ENCODE data around the gene CCDC184. TPM values are rescaled to one million over a fixed set of nuclear protein-coding genes. Genes with fewer than 3 reads are reported as not detected.

CCDC184 gene
- total RNA-seq, 1 donor from 2014 or later = 1.7 TPM

DNA sequence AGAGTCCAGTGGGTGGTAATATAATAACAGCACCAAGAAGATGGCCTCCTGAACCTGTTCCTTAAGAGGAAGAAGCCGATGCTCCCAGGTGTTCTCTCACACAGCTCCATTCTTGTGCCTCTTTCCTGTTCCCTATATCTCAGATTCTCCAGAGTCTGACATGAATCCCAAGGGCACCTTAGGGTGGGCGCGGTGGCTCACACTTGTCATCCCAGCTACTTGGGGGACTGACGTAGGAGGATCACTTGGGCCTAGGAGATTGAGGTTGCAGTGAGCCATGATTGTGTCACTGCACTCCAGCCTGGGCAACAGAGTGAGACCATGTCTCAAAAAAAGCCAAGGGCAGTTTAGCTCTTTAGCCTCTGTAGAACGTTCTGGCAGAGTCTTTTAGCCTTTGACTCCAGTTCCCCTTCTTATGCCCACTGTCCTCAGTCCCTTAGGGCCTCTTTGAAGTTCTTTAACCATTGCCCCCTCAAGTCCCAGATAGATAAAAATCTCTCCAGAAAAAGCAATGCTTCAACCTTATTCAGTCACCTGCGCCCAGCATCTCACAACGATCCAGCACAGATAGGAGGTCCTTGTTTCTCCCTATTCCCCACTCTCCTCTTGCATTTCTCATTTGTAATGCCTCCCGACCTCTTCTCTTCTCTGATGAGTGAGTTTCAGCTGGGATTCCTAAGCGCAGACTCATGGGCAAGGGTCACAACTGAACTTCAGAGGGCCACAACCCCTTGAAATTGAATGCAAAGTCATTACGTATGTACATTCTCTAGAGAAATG lies 4.7 kb downstream of the CCDC184 start:
- DNase-seq (ENCODE audit: low spot score in 2 of 2, unreplicated experiment in 2 of 2) = no peak

DNA sequence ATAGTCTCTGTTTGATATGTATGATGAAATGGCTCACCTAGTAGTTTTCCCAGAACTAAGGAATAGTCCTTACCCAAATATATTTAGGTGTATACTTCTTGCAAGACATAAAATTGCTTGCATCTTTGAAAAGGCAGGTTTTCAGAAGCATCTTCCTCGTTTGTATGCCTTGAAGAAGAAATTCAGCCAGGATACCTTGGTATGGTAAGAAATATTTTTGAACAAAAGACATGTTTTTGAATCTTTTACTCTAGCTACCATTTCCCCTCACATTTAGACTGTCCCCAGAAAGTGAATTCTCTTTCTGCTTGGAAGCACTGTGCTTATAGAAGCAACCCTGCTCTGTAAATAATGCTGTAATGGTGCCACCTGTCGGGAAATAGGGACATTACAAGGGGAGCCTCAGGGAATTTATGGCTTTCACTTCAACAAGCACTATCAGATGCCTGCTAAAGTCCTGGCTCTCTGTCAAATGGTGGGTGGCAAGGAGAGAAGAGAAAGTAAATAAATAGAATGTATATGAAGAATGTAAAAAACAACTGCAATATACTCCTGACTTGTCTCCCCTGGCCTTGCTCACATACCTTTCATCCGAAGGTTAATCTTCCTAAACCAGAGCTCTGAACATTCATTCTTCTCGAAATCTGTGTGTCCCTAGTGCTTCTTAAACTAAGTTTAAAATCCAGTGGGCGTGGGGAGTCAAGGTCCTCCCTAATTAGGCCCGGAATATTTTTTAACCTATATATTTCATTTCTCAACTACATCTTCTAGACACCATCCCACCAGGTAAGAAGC lies 6.1 kb downstream of the CCDC184 start:
- no peaks in the 10 kb centered on the region for H3K9me3 Mint-ChIP-seq

More for the DNA sequence above, 4.7 kb downstream of the CCDC184 start:
- H3K27me3 Mint-ChIP-seq (ENCODE audit: low read depth) = peaks cover 48% of the 10 kb centered on the region
- no peaks in the 10 kb centered on the region for H3K36me3 Mint-ChIP-seq
- no peak overlapping the region for H3K27ac Mint-ChIP-seq
- H3K4me3 Mint-ChIP-seq = no peak overlapping the region
- no peak for TF ChIP-seq CTCF (IDR thresholded peaks at IDR 0.05; ENCODE audit: unreplicated experiment)
- peaks cover 49% of the 10 kb centered on the region for H3K4me1 Mint-ChIP-seq
- no peaks in the 10 kb centered on the region for H3K9me3 Mint-ChIP-seq

GRCh38 chr12:48191096-48191495 lies 7.7 kb downstream of the CCDC184 start:
- Mint-ChIP-seq H3K9me3 (no peaks in the 10 kb centered on the region), H3K27ac (peak overlapping the region; percentile 18), H3K4me1 (peaks cover 55% of the 10 kb centered on the region), H3K36me3 (no peaks in the 10 kb centered on the region), H3K27me3 (ENCODE audit: low read depth) (peaks cover 21% of the 10 kb centered on the region), H3K4me3 (no peak overlapping the region)
- TF ChIP-seq CTCF (IDR thresholded peaks at IDR 0.05; ENCODE audit: unreplicated experiment) = no peak
- DNase-seq (ENCODE audit: low spot score in 2 of 2, unreplicated experiment in 2 of 2) = no peak

More for the DNA sequence above, 6.1 kb downstream of the CCDC184 start:
- peaks cover 54% of the 10 kb centered on the region for H3K4me1 Mint-ChIP-seq
- DNase-seq (ENCODE audit: low spot score in 2 of 2, unreplicated experiment in 2 of 2) = peak in 1 of 2 experiments; percentile 81
- peak overlapping the region; percentile 22 for H3K27ac Mint-ChIP-seq
- no peak overlapping the region for H3K4me3 Mint-ChIP-seq
- TF ChIP-seq CTCF (IDR thresholded peaks at IDR 0.05; ENCODE audit: unreplicated experiment) = peak; percentile 88
- H3K36me3 Mint-ChIP-seq = no peaks in the 10 kb centered on the region
- peaks cover 37% of the 10 kb centered on the region for H3K27me3 Mint-ChIP-seq (ENCODE audit: low read depth)

DNA sequence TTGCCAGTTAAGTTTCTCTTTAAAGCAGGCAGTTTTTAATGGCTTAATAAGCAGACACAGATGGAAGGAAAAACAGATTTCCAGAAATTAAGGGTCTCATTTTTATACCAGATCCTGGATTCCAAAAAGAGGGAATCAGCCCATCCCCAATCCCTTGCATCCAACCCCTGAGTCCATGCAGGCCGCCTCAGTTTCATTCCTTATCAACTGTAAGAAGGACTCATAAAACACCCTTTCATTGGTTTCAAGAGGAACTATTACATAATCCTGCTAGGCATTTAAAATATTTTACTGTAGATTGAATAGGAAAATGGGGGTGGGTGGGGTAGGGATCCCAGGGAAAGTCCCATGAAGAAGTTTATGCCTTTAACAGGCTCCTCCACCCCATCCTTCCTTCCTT lies 9.4 kb downstream of the CCDC184 start:
- TF ChIP-seq CTCF (IDR thresholded peaks at IDR 0.05; ENCODE audit: unreplicated experiment) = no peak
- Mint-ChIP-seq H3K27me3 (ENCODE audit: low read depth) (peaks cover 6% of the 10 kb centered on the region), H3K27ac (peak overlapping the region; percentile 64), H3K4me3 (no peak overlapping the region), H3K9me3 (no peaks in the 10 kb centered on the region), H3K4me1 (peaks cover 63% of the 10 kb centered on the region), H3K36me3 (no peaks in the 10 kb centered on the region)
- no peak for DNase-seq (ENCODE audit: low spot score in 2 of 2, unreplicated experiment in 2 of 2)

GRCh38 chr12:48193623-48194022 lies 10.2 kb downstream of the CCDC184 start:
- peak overlapping the region; percentile 92 for H3K27ac Mint-ChIP-seq
- no peak overlapping the region for H3K4me3 Mint-ChIP-seq
- DNase-seq (ENCODE audit: low spot score in 2 of 2, unreplicated experiment in 2 of 2) = no peak
- H3K9me3 Mint-ChIP-seq = no peaks in the 10 kb centered on the region
- no peak for TF ChIP-seq CTCF (IDR thresholded peaks at IDR 0.05; ENCODE audit: unreplicated experiment)
- no peaks in the 10 kb centered on the region for H3K36me3 Mint-ChIP-seq
- H3K27me3 Mint-ChIP-seq (ENCODE audit: low read depth) = no peaks in the 10 kb centered on the region
- H3K4me1 Mint-ChIP-seq = peaks cover 70% of the 10 kb centered on the region

All from mesothelial cell of epicardium (in vitro differentiated cells).